ENCODE measurements around the gene SH3BP2.
A peak's percentile ranks its signal among the peaks of the same experiment; 100 is the strongest.
"Not testable (repeated sequence)": the region's sequence is repeated elsewhere in the genome, so short reads cannot be mapped to it uniquely, and the experiment has no call there.

SH3BP2 gene

DNA sequence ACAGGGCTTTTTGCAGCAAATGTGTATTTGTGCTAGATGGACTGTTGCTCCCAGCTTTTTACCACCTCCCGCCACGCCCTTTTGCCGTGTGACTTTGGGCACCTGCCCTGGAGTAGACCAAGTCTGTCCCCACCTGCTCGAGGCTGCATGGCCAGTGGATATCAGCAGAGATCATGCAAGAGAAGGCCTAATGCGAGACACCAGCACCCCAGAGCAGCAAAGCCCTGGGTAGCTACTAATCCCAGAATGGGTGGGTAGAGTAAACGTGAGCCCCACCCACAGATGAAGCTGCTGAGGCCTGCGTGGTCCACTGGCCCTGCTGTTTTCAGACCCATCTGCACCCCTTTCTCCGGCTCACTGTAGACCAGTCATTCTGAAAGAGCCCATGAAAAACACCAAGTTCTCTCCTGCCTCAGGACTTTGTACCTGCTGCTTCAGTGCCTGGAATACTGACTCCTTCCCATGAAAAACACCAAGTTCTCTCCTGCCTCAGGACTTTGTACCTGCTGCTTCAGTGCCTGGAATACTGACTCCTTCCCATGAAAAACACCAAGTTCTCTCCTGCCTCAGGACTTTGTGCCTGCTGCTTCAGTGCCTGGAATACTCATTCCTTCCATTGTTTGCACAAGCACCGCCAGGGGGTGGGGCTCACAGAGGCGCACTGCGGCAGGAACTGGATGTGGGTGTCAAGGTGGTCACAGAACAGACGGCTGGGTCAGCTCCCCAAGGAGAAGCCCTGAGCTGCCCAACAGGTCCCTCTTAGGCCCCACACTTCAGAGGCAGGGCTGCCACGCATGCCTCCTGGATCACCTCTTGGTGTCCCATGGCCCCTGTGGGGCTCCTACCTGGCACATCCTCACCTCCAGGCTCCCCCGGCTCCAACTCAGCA lies 31.6 kb upstream of the SH3BP2 start:
- Histone ChIP-seq H3K27ac (ENCODE audit: poor library complexity, severe bottlenecking) (no peak overlapping the region), H3K4me3 (ENCODE audit: severe bottlenecking) (no peak overlapping the region), H3K4me1 (ENCODE audit: insufficient read depth, poor library complexity, severe bottlenecking) (peaks cover 9% of the 10 kb centered on the region), H3K27me3 (ENCODE audit: insufficient read depth, poor library complexity, severe bottlenecking) (no peaks in the 10 kb centered on the region), H3K36me3 (ENCODE audit: low read depth) (no peaks in the 10 kb centered on the region), H3K9me3 (ENCODE audit: severe bottlenecking) (no peaks in the 10 kb centered on the region)
- ATAC-seq (ENCODE audit: low read depth), result peak; percentile 10; the same call in 1 of the 3 replicates
- DNase-seq (ENCODE audit: low spot score), result no peak
- TF ChIP-seq, protein P1, sequence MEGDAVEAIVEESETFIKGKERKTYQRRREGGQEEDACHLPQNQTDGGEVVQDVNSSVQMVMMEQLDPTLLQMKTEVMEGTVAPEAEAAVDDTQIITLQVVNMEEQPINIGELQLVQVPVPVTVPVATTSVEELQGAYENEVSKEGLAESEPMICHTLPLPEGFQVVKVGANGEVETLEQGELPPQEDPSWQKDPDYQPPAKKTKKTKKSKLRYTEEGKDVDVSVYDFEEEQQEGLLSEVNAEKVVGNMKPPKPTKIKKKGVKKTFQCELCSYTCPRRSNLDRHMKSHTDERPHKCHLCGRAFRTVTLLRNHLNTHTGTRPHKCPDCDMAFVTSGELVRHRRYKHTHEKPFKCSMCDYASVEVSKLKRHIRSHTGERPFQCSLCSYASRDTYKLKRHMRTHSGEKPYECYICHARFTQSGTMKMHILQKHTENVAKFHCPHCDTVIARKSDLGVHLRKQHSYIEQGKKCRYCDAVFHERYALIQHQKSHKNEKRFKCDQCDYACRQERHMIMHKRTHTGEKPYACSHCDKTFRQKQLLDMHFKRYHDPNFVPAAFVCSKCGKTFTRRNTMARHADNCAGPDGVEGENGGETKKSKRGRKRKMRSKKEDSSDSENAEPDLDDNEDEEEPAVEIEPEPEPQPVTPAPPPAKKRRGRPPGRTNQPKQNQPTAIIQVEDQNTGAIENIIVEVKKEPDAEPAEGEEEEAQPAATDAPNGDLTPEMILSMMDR (IDR thresholded peaks at IDR 0.05; ENCODE audit: poor library complexity, severe bottlenecking), result no peak

DNA sequence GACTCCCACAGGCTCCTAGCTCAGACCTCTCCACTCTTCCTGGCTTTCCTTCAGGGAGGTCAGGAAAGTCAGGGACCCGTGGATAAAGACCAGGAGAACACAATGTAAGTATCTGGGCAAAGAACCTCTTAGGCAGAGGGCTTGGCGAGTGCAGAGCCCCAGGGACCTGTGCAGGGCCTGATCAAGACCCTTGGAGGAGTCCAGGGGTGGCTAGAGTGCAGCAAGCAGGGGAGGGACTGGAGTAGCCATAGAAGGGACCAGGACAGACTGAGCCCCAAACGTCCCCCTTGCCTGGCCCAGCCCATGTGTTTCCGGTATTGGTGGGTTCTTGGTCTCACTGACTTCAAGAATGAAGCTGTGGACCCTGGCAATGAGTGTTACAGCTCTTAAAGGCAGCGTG lies 30.8 kb upstream of the SH3BP2 start:
- no peaks in the 10 kb centered on the region for H3K27me3 ChIP-seq (ENCODE audit: insufficient read depth, poor library complexity, severe bottlenecking)
- ATAC-seq (ENCODE audit: low read depth) (no peak), DNase-seq (ENCODE audit: low spot score) (no peak)
- peaks cover 4% of the 10 kb centered on the region for H3K4me1 ChIP-seq (ENCODE audit: insufficient read depth, poor library complexity, severe bottlenecking)
- H3K9me3 ChIP-seq (ENCODE audit: severe bottlenecking), result no peaks in the 10 kb centered on the region
- no peaks in the 10 kb centered on the region for H3K36me3 ChIP-seq (ENCODE audit: low read depth)
- H3K4me3 ChIP-seq (ENCODE audit: severe bottlenecking), result no peak overlapping the region
- TF ChIP-seq, protein P1 (IDR thresholded peaks at IDR 0.05; ENCODE audit: poor library complexity, severe bottlenecking), result no peak
- no peak overlapping the region for H3K27ac ChIP-seq (ENCODE audit: poor library complexity, severe bottlenecking)

DNA sequence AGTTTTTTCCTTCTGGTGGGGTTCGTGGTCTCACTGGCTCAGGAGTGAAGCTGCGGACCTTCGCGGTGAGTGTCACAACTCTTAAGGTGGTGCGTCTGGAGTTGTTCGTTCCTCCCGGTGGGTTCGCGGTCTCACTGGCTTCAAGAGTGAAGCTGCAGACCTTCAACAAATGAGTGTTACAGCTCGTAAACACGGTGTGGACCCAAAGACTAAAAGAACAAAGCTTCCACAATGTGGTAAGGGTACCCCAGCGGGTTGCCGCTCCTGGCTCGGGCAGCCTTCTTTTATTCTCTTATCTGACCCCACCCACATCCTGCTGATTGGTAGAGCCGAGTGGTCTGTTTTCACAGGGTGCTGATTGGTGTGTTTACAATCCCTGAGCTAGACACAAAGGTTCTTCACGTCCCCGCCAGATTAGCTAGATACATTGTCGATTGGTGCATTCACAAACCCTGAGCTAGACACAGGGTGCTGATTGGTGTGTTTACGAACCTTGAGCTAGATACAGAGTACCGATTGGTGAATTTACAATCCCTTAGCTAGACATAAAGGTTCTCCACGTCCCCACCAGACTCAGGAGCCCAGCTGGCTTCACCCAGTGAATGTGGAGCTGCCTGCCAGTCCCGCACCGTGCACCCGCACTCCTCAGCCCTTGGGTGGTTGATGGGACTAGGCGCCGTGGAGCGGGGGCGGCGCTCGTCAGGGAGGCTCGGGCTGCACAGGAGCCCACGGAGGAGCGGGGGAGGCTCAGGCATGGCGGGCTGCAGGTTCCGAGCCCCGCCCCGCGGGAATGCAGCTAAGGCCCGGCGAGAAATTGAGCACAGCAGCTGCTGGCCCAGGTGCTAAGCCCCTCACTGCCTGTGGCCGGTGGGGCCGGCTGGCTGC lies 30.2 kb upstream of the SH3BP2 start:
- H3K27me3 ChIP-seq (ENCODE audit: insufficient read depth, poor library complexity, severe bottlenecking); H3K27ac ChIP-seq (ENCODE audit: poor library complexity, severe bottlenecking); H3K36me3 ChIP-seq (ENCODE audit: low read depth); H3K4me3 ChIP-seq (ENCODE audit: severe bottlenecking); H3K4me1 ChIP-seq (ENCODE audit: insufficient read depth, poor library complexity, severe bottlenecking); H3K9me3 ChIP-seq (ENCODE audit: severe bottlenecking); ATAC-seq (ENCODE audit: low read depth); DNase-seq (ENCODE audit: low spot score): not testable (repeated sequence)

DNA sequence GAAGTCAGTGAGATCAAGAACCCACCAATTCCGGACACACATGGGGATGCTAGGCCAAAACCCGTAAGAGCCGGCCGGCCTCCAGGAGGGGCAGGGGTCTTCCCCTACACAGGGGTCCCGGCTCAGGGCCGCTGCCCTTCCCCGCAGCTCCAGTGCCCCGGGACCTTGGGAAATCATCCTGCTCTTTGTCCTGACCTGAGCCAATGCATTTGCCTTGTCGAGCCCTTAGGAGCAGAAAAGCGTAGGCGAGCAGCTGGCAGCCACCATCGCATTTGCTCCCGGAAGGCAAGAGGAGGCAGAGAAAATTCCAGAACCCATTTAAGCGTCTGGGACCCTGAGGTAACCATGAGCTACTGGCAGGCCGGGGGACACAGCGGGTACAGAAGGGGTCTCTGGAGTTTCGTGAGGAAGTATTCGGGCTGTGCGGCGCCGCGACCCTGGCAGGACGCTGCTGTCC lies 29.3 kb upstream of the SH3BP2 start:
- TF ChIP-seq, protein P1 (IDR thresholded peaks at IDR 0.05; ENCODE audit: poor library complexity, severe bottlenecking), result no peak
- no peaks in the 10 kb centered on the region for H3K27me3 ChIP-seq (ENCODE audit: insufficient read depth, poor library complexity, severe bottlenecking)
- ATAC-seq (ENCODE audit: low read depth) (no peak), DNase-seq (ENCODE audit: low spot score) (no peak)
- no peaks in the 10 kb centered on the region for H3K9me3 ChIP-seq (ENCODE audit: severe bottlenecking)
- peaks cover 4% of the 10 kb centered on the region for H3K4me1 ChIP-seq (ENCODE audit: insufficient read depth, poor library complexity, severe bottlenecking)
- H3K36me3 ChIP-seq (ENCODE audit: low read depth), result no peaks in the 10 kb centered on the region
- peak overlapping the region; percentile 25 for H3K4me3 ChIP-seq (ENCODE audit: severe bottlenecking)
- no peak overlapping the region for H3K27ac ChIP-seq (ENCODE audit: poor library complexity, severe bottlenecking)

DNA sequence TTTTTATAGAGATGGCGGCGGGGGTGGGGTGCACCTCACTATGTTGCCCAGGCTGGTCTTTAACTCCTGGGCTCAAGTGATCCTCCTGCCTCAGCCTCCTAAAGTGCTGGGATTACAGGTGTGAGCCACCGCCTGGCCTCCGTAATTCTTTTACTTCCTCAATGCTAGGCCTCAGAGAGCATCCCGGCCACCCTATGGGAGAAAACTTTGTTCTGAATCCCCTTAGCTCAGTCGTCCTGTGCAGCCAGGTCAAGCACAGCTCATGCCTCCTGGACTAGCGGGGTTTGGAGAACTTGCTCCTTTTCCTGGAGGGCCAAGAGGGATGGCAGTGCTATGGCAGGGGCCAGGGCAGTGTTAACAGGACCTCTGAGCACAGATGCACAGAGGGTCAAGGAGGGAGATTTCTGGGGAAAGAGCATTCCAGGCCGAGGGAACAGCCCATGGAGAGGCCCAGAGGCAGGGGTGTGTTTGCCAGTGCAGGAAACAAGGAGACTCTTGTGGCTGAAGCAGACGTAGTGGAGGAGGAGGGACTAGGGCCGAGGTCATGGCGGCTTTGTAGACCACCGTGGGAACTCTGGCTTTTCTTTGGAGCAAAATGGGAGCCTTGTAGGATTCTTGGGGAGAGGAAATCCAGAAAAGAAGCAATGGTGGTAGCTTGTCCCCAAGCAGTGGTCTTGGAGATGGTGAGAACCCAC lies 26.9 kb upstream of the SH3BP2 start:
- Histone ChIP-seq H3K9me3 (ENCODE audit: severe bottlenecking) (no peaks in the 10 kb centered on the region), H3K27me3 (ENCODE audit: insufficient read depth, poor library complexity, severe bottlenecking) (no peaks in the 10 kb centered on the region), H3K4me3 (ENCODE audit: severe bottlenecking) (no peak overlapping the region), H3K27ac (ENCODE audit: poor library complexity, severe bottlenecking) (no peak overlapping the region), H3K36me3 (ENCODE audit: low read depth) (no peaks in the 10 kb centered on the region), H3K4me1 (ENCODE audit: insufficient read depth, poor library complexity, severe bottlenecking) (peaks cover under 1% of the 10 kb centered on the region)
- ATAC-seq (ENCODE audit: low read depth) (no peak), DNase-seq (ENCODE audit: low spot score) (no peak)
- TF ChIP-seq, protein P1 (IDR thresholded peaks at IDR 0.05; ENCODE audit: poor library complexity, severe bottlenecking), result no peak
